NCI-H446 treated with DMSO at 0.1 percent for 48 hours (cell line): ENCODE results near the gene FUT1.
"Not testable (repeated sequence)": the region's sequence is repeated elsewhere in the genome, so short reads cannot be mapped to it uniquely, and the experiment has no call there.

Source experiments
- DNase-seq: peaks from one replicate; lab custom pipeline; 2025; lab: John Stamatoyannopoulos, UW

Gene FUT1

GRCh38 chr19:48752496-48753365 is at the start of gene FUT1:
Gene FUT1 (minus strand): TSS chr19:48752641. CDS start chr19:48751281, 1,360 bp downstream.
- no peak for DNase-seq

GRCh38 chr19:48799358-48800300 is 47.2 kb upstream of the FUT1 start:
- no peak for DNase-seq

- DNase-seq = no peak
Observed at GRCh38 chr19:48798937-48799336, 46.5 kb upstream of the FUT1 start.

GRCh38 chr19:48797103-48797502 is 44.7 kb upstream of the FUT1 start:
- no peak for DNase-seq

GRCh38 chr19:48796298-48797083 is 44.0 kb upstream of the FUT1 start:
- DNase-seq = no peak

GRCh38 chr19:48795685-48796070 is 43.2 kb upstream of the FUT1 start:
- no peak for DNase-seq

- DNase-seq = peak; percentile 90
Observed at GRCh38 chr19:48795055-48795684, 42.7 kb upstream of the FUT1 start.

GRCh38 chr19:48794291-48794690 is 41.9 kb upstream of the FUT1 start:
- DNase-seq = no peak

- DNase-seq = no peak
Observed at GRCh38 chr19:48793271-48793670, 40.8 kb upstream of the FUT1 start.

GRCh38 chr19:48787331-48787730 is 34.9 kb upstream of the FUT1 start:
- DNase-seq = not testable (repeated sequence)

- not testable (repeated sequence) for DNase-seq
Observed at GRCh38 chr19:48786422-48786821, 34.0 kb upstream of the FUT1 start.

GRCh38 chr19:48784527-48784926 is 32.1 kb upstream of the FUT1 start:
- DNase-seq = no peak

- DNase-seq = no peak
Observed at GRCh38 chr19:48780631-48781391, 28.4 kb upstream of the FUT1 start.

GRCh38 chr19:48779636-48780035 is 27.2 kb upstream of the FUT1 start:
- no peak for DNase-seq

GRCh38 chr19:48777720-48778119 is 25.3 kb upstream of the FUT1 start:
- no peak for DNase-seq

- DNase-seq = no peak
Observed at GRCh38 chr19:48777139-48777538, 24.7 kb upstream of the FUT1 start.

- no peak for DNase-seq
Observed at GRCh38 chr19:48772503-48772953, 20.1 kb upstream of the FUT1 start.

- no peak for DNase-seq
Observed at GRCh38 chr19:48770734-48771472, 18.5 kb upstream of the FUT1 start.

- no peak for DNase-seq
Observed at GRCh38 chr19:48770266-48770665, 17.8 kb upstream of the FUT1 start.
